HepG2 (cell line): ENCODE measurements around the gene LIMS2. TPM values are rescaled to one million over a fixed set of nuclear protein-coding genes. Genes with fewer than 3 reads are reported as not detected.

ENCODE experiments used
- ATAC-seq: fragments of 200-7000 bp; cut with Tn5 transposase; 3 replicates; pipeline ENCODE4 v1.9.1; 2020; ENCODE audit warnings: mild to moderate bottlenecking, moderate library complexity
- BruUV-seq: library from RNA; stranded (reverse); fragments of 400-500 nt; replicated peaks from 2 replicates; lab custom pipeline; 2021; lab: Mats Ljungman, UMichigan
- CTCF ChIA-PET: fragments of 300-600 bp; formaldehyde crosslinking; extraction: SDS; loops from one replicate; lab custom pipeline; 2021; ENCODE audit warnings: low total read pairs, inconsistent platforms, low intra/inter-chr PET ratio; lab: Yijun Ruan, JAX
- POLR2A ChIA-PET: fragments of 350-600 bp; sonication (Branson Sonifier 250); formaldehyde crosslinking; loops from one replicate; lab custom pipeline; 2020; ENCODE audit warnings: antibody characterized with exemption, inconsistent platforms; lab: Yijun Ruan, JAX
- DNase-seq: peaks from one replicate; pipeline ENCODE4 v3.0.0-alpha.2; 2015; ENCODE audit warnings: low spot score
- FAIRE-seq: peaks from 3 replicates; lab custom pipeline; 2011; peaks lifted over from hg19 to GRCh38; lab: Jason Lieb, UNC
- H2AFZ ChIP-seq: one replicate; pipeline ENCODE4 v1.6.1; 2011; ENCODE audit warnings: low read length, inconsistent platforms
- H3K27ac ChIP-seq: fragments of 300-600 bp; 3 replicates; pipeline ENCODE4 v1.8.0; 2011; ENCODE audit warnings: mixed run types, mild to moderate bottlenecking, mixed read lengths, low read length, inconsistent platforms; ENCODE audit not compliant: insufficient read depth; ENCODE audit errors: extremely low read length
- H3K27me3 ChIP-seq, 2 experiments: fragments of 200-600 bp in 1 of 2; 2 replicates in 1 of 2; 3 replicates in 1 of 2; pipeline versions ENCODE4 v1.6.0 to v1.8.0; 2011; ENCODE audit warnings: low read length in 2 of 2, mild to moderate bottlenecking in 2 of 2, moderate library complexity in 2 of 2, inconsistent platforms in 1 of 2; ENCODE audit not compliant: insufficient read depth in 2 of 2, control insufficient read depth in 1 of 2
- H3K36me3 ChIP-seq, 2 experiments: fragments of 200-600 bp in 1 of 2; replicated peaks in 1 of 2; 2 replicates in 1 of 2; 3 replicates in 1 of 2; pipeline versions ENCODE4 v1.5.1 to v1.8.0; 2011; ENCODE audit warnings: low read length in 2 of 2, inconsistent platforms in 1 of 2; ENCODE audit not compliant: insufficient read depth in 2 of 2, control insufficient read depth in 1 of 2
- H3K4me1 ChIP-seq: 2 replicates; pipeline ENCODE4 v1.5.1; 2012; ENCODE audit warnings: low read length, inconsistent platforms; ENCODE audit not compliant: insufficient read depth
- H3K4me2 ChIP-seq: 2 replicates; pipeline ENCODE4 v1.6.0; 2011; ENCODE audit warnings: low read depth, low read length, inconsistent platforms
- H3K4me3 ChIP-seq, 3 experiments: fragments of 200-600 bp in 1 of 3; sonication (generic), shearing (Covaris generic) in 1 of 3; replicated peaks in 1 of 3; 2 replicates each; pipeline ENCODE4 v1.5.1; 2011 to 2016; ENCODE audit warnings: low read length in 3 of 3, inconsistent platforms in 2 of 3, low read depth in 2 of 3, mild to moderate bottlenecking in 2 of 3, control low read depth in 1 of 3, mixed read lengths in 1 of 3; ENCODE audit not compliant: insufficient read depth in 1 of 3
- H3K79me2 ChIP-seq: one replicate; pipeline ENCODE4 v1.6.1; 2011; ENCODE audit warnings: low read length, inconsistent platforms; ENCODE audit not compliant: insufficient read depth
- H3K9ac ChIP-seq: 2 replicates; pipeline ENCODE4 v1.6.0; 2011; ENCODE audit warnings: mild to moderate bottlenecking, low read depth, low read length, inconsistent platforms; ENCODE audit not compliant: insufficient read depth
- H3K9me3 ChIP-seq: 2 replicates; pipeline ENCODE4 v1.5.1; 2012; ENCODE audit warnings: mild to moderate bottlenecking, low read length
- H4K20me1 ChIP-seq: 2 replicates; pipeline ENCODE4 v1.6.0; 2011; ENCODE audit warnings: inconsistent platforms, mild to moderate bottlenecking, low read length, moderate library complexity; ENCODE audit not compliant: insufficient read depth
- FOXA1 ChIP-seq, 2 experiments: fragments of 450-650 bp in 1 of 2; sonication (generic) in 1 of 2; formaldehyde crosslinking in 1 of 2; IDR thresholded peaks; 2 replicates each; pipeline versions ENCODE4 v1.4.0 to v1.6.1; 2016 to 2020; ENCODE audit warnings: missing genetic modification reagents in 1 of 2
- SMARCC2 ChIP-seq: fragments of 450-650 bp; IDR thresholded peaks from 2 replicates; pipeline ENCODE4 v1.6.1; 2017; ENCODE audit warnings: antibody characterized with exemption, mild to moderate bottlenecking
- SP140L ChIP-seq: sonication (generic); formaldehyde crosslinking; IDR thresholded peaks from 2 replicates; pipeline ENCODE4 v1.4.0; 2020; ENCODE audit warnings: missing genetic modification reagents, borderline replicate concordance
- SRF ChIP-seq: IDR thresholded peaks from 2 replicates; pipeline ENCODE4 v1.6.1; 2011; ENCODE audit warnings: mild to moderate bottlenecking, low read depth, low read length, moderate library complexity
- ZBTB26 ChIP-seq: IDR thresholded peaks from 2 replicates; pipeline ENCODE4 v1.6.1; 2016; ENCODE audit warnings: missing compliant biosample characterization, missing genetic modification reagents, borderline replicate concordance
- ZNF879 ChIP-seq: sonication (generic); formaldehyde crosslinking; IDR thresholded peaks from 2 replicates; pipeline ENCODE4 v1.8.1; 2023; ENCODE audit warnings: missing genetic modification reagents
- WGBS: methylation state at CpG from one replicate; pipeline ENCODE4 v1.1.6; 2017; ENCODE audit warnings: low lambda C conversion rate; 5-methylcytosine and 5-hydroxymethylcytosine counted together
- in situ Hi-C: cut with HindIII; loops from 2 replicates; pipeline ENCODE4 v1.10.0; 2017; ENCODE audit warnings: low pct_unique_long_range_greater_than_20kb; ENCODE audit not compliant: extremely low pct_ligation_motif_present
- intact Hi-C: fragments of 100-400 bp; cut with micrococcal nuclease; formaldehyde crosslinking; loops from one replicate; pipeline ENCODE4 v1.10.0; 2022; ENCODE audit not compliant: unreplicated experiment
- polyA plus RNA-seq, 8 experiments: library from polyadenylated mRNA; depleted of rRNA in 3 of 8; stranded (reverse) in 7 of 8; unstranded in 1 of 8; fragments of >200 nt; fragmentation: Illumina TruSeq in 4 of 8; extraction: Trizol in 4 of 8; gene quantifications; 2 replicates each; pipeline versions ENCODE4 v1.2.1 to v1.2.3, GENCODE V29; 2011 to 2016; ENCODE audit warnings: low read depth in 4 of 8, missing spikeins in 1 of 8, mixed read lengths in 1 of 8; ENCODE audit not compliant: insufficient read depth in 1 of 8
- total RNA-seq, 5 experiments: library from RNA; depleted of rRNA; stranded (reverse); fragments of >200 nt; fragmentation: Illumina TruSeq; extraction: Trizol; gene quantifications; 2 replicates each; pipeline ENCODE4 v1.2.3, GENCODE V29; 2016; ENCODE audit warnings: low read depth in 1 of 5
- TF ChIP-seq, protein P1 (sequence below): sonication (generic); formaldehyde crosslinking; IDR thresholded peaks from 2 replicates; pipeline ENCODE4 v1.9.0; 2022; ENCODE audit warnings: low read depth, missing genetic modification reagents
- TF ChIP-seq, protein P2 (sequence below): sonication (generic); formaldehyde crosslinking; IDR thresholded peaks from 2 replicates; pipeline ENCODE4 v1.5.0; 2020; ENCODE audit warnings: missing genetic modification reagents
- TF ChIP-seq, protein P3 (sequence below): sonication (generic); formaldehyde crosslinking; IDR thresholded peaks from 2 replicates; pipeline ENCODE4 v1.8.1; 2023; ENCODE audit warnings: missing genetic modification reagents, inconsistent platforms, borderline replicate concordance

LIMS2 gene
- total and polyA plus RNA-seq, 2 of the 13 experiments (the other 11 are each of a cell fraction or from before 2014, with no cell fraction given): 1.0 to 1.9 TPM

DNA sequence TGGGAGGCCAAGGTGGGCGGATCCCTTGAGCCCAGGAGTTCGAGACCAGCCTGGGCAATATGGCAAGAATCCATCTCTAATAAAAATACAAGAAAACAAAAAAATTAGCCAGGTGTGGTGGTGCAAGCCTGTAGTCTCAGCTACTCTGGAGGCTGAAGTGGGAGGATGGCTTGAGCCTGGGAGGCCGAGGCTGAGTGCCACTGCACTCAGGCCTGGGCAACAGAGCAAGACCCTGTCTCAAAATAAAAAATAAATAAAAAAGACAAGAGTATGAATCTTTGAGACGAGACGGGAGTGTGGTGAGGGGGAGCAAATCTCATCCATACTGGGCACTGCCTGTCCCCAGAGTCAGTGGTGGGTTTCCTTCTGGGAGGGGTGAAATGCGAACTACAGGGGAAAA is 17.2 kb downstream of the LIMS2 start:
- H3K27me3 ChIP-seq: peaks cover 3 to 65% of the 10 kb centered on the region in 2 experiments
- ChIA-PET POLR2A (no interaction called here), CTCF (no interaction called here)
- no peaks in the 10 kb centered on the region for H3K36me3 ChIP-seq
- whole genome bisulfite sequencing: 40% methylated on average over 6 of the region's 6 CpGs
- peaks cover 14% of the 10 kb centered on the region for H3K4me1 ChIP-seq
- DNase-seq (no peak), ATAC-seq (no peak), FAIRE-seq (no peak)
- TF ChIP-seq, protein P1, sequence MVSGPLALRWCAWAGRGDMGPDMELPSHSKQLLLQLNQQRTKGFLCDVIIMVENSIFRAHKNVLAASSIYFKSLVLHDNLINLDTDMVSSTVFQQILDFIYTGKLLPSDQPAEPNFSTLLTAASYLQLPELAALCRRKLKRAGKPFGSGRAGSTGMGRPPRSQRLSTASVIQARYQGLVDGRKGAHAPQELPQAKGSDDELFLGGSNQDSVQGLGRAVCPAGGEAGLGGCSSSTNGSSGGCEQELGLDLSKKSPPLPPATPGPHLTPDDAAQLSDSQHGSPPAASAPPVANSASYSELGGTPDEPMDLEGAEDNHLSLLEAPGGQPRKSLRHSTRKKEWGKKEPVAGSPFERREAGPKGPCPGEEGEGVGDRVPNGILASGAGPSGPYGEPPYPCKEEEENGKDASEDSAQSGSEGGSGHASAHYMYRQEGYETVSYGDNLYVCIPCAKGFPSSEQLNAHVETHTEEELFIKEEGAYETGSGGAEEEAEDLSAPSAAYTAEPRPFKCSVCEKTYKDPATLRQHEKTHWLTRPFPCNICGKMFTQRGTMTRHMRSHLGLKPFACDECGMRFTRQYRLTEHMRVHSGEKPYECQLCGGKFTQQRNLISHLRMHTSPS: no peak
- TF ChIP-seq SMARCC2: no peak
- TF ChIP-seq ZNF879 (CRISPR knock-in tag): no peak
- TF ChIP-seq, protein P2, sequence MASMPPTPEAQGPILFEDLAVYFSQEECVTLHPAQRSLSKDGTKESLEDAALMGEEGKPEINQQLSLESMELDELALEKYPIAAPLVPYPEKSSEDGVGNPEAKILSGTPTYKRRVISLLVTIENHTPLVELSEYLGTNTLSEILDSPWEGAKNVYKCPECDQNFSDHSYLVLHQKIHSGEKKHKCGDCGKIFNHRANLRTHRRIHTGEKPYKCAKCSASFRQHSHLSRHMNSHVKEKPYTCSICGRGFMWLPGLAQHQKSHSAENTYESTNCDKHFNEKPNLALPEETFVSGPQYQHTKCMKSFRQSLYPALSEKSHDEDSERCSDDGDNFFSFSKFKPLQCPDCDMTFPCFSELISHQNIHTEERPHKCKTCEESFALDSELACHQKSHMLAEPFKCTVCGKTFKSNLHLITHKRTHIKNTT (CRISPR knock-in tag): no peak
- no peak for TF ChIP-seq ZBTB26 (CRISPR knock-in tag)
- TF ChIP-seq SP140L (CRISPR knock-in tag): no peak
- no peak for TF ChIP-seq SRF
- TF ChIP-seq, protein P3, sequence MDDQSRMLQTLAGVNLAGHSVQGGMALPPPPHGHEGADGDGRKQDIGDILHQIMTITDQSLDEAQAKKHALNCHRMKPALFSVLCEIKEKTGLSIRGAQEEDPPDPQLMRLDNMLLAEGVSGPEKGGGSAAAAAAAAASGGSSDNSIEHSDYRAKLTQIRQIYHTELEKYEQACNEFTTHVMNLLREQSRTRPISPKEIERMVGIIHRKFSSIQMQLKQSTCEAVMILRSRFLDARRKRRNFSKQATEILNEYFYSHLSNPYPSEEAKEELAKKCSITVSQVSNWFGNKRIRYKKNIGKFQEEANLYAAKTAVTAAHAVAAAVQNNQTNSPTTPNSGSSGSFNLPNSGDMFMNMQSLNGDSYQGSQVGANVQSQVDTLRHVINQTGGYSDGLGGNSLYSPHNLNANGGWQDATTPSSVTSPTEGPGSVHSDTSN: no peak
- TF ChIP-seq FOXA1 (IDR thresholded peaks at IDR 0.05): no peak
- TF ChIP-seq FOXA1 (CRISPR knock-in tag; IDR thresholded peaks at IDR 0.05): no peak
- H3K4me3 ChIP-seq: no peak overlapping the region
- no TSS peak for BruUV-seq
- intact Hi-C loops (no loop called here), in situ Hi-C loops (no loop called here)
- H3K9ac ChIP-seq: no peak overlapping the region
- H4K20me1 ChIP-seq: no peaks in the 10 kb centered on the region
- H3K79me2 ChIP-seq: no peaks in the 10 kb centered on the region
- H3K27ac ChIP-seq: no peak overlapping the region
- no peak overlapping the region for H2AFZ ChIP-seq
- no peaks in the 10 kb centered on the region for H3K9me3 ChIP-seq
- no peak overlapping the region for H3K4me2 ChIP-seq
